ENCODE results near the gene RASA1.

The RASA1 gene

GRCh38 chr5:87405472-87406155, 137.9 kb downstream of the RASA1 start:
- DNase-seq, result no peak

GRCh38 chr5:87408204-87408603, 140.5 kb downstream of the RASA1 start:
- no peak for DNase-seq

- no peak for DNase-seq
Observed at GRCh38 chr5:87410931-87411330, 143.2 kb downstream of the RASA1 start.

GRCh38 chr5:87411586-87411972, 143.9 kb downstream of the RASA1 start:
- DNase-seq, result no peak

- peak; percentile 30 to 40 for DNase-seq
Observed at GRCh38 chr5:87411973-87412629, 144.4 kb downstream of the RASA1 start.

- DNase-seq, result peak; percentile 94 to 96
Observed at GRCh38 chr5:87412630-87413342, 145.1 kb downstream of the RASA1 start, which contains the start of gene CCNH. TSS of gene CCNH (minus strand) at chr5:87412930. CDS start at chr5:87412794, 136 bp downstream.

GRCh38 chr5:87413343-87413645, 145.6 kb downstream of the RASA1 start:
- no peak for DNase-seq

GRCh38 chr5:87418506-87418905, 150.8 kb downstream of the RASA1 start:
- DNase-seq, result no peak

GRCh38 chr5:87421307-87421706, 153.6 kb downstream of the RASA1 start:
- DNase-seq, result no peak

GRCh38 chr5:87423755-87424154, 156.1 kb downstream of the RASA1 start:
- DNase-seq, result no peak

- DNase-seq, result no peak
Observed at GRCh38 chr5:87430863-87431457, 163.3 kb downstream of the RASA1 start.

GRCh38 chr5:87432460-87432859, 164.8 kb downstream of the RASA1 start:
- DNase-seq, result no peak

GRCh38 chr5:87433945-87434344, 166.3 kb downstream of the RASA1 start:
- no peak for DNase-seq

GRCh38 chr5:87434461-87434860, 166.8 kb downstream of the RASA1 start:
- DNase-seq, result no peak

- DNase-seq, result no peak
Observed at GRCh38 chr5:87435144-87435694, 167.5 kb downstream of the RASA1 start.

- no peak for DNase-seq
Observed at GRCh38 chr5:87437724-87438123, 170.0 kb downstream of the RASA1 start.

GRCh38 chr5:87438231-87438630, 170.5 kb downstream of the RASA1 start:
- no peak for DNase-seq
